Astrocyte (in vitro differentiated cells and primary cell): ENCODE results near the gene POU2F3. TPM values are rescaled to one million over a fixed set of nuclear protein-coding genes. Genes with fewer than 3 reads are reported as not detected.
"Not testable (repeated sequence)": the region's sequence is repeated elsewhere in the genome, so short reads cannot be mapped to it uniquely, and the experiment has no call there.

Source experiments
- DNase-seq: peaks from one replicate; pipeline ENCODE4 v3.0.0-alpha.2; 2010; ENCODE audit warnings: low read depth
- FAIRE-seq: peaks from 2 replicates; lab custom pipeline; 2011; peaks lifted over from hg19 to GRCh38; lab: Jason Lieb, UNC
- H2AFZ ChIP-seq: 2 replicates; pipeline ENCODE4 v1.6.0; 2012; ENCODE audit warnings: low read depth, low read length, inconsistent platforms
- H3K27ac ChIP-seq: 2 replicates; pipeline ENCODE4 v1.5.1; 2011; ENCODE audit warnings: low read depth, low read length, inconsistent platforms
- H3K27me3 ChIP-seq: 2 replicates; pipeline ENCODE4 v1.6.0; 2011; ENCODE audit warnings: low read length, inconsistent platforms; ENCODE audit not compliant: insufficient read depth
- H3K36me3 ChIP-seq: 2 replicates; pipeline ENCODE4 v1.5.1; 2011; ENCODE audit warnings: low read length, inconsistent platforms; ENCODE audit not compliant: insufficient read depth
- H3K4me1 ChIP-seq: 2 replicates; pipeline ENCODE4 v1.5.1; 2011; ENCODE audit warnings: low read length, inconsistent platforms; ENCODE audit not compliant: insufficient read depth
- H3K4me2 ChIP-seq: 2 replicates; pipeline ENCODE4 v1.6.0; 2012; ENCODE audit warnings: low read length, inconsistent platforms
- H3K4me3 ChIP-seq: 2 replicates; pipeline ENCODE4 v1.5.1; 2011; ENCODE audit warnings: low read depth, mild to moderate bottlenecking, low read length, inconsistent platforms; ENCODE audit not compliant: insufficient read depth
- H3K79me2 ChIP-seq: 2 replicates; pipeline ENCODE4 v1.6.0; 2012; ENCODE audit warnings: mild to moderate bottlenecking, low read length, inconsistent platforms; ENCODE audit not compliant: insufficient read depth
- H3K9ac ChIP-seq: 2 replicates; pipeline ENCODE4 v1.6.0; 2012; ENCODE audit warnings: mild to moderate bottlenecking, low read length, inconsistent platforms
- H3K9me3 ChIP-seq: 2 replicates; pipeline ENCODE4 v1.5.1; 2012; ENCODE audit warnings: low read depth, mild to moderate bottlenecking, low read length, inconsistent platforms; ENCODE audit not compliant: insufficient read depth
- H4K20me1 ChIP-seq: 2 replicates; pipeline ENCODE4 v1.6.0; 2012; ENCODE audit warnings: low read length, inconsistent platforms; ENCODE audit not compliant: insufficient read depth
- H3K27ac Mint-ChIP-seq: one replicate; pipeline ENCODE4 v1.8.0; 2021; ENCODE audit warnings: mild to moderate bottlenecking, mixed read lengths; ENCODE audit not compliant: unreplicated experiment
- H3K27me3 Mint-ChIP-seq: one replicate; pipeline ENCODE4 v1.8.0; 2021; ENCODE audit warnings: low read depth, mixed read lengths; ENCODE audit not compliant: unreplicated experiment
- H3K36me3 Mint-ChIP-seq: one replicate; pipeline ENCODE4 v1.8.0; 2021; ENCODE audit warnings: low read depth, mixed read lengths; ENCODE audit not compliant: unreplicated experiment
- H3K4me1 Mint-ChIP-seq: one replicate; pipeline ENCODE4 v1.8.0; 2021; ENCODE audit warnings: low read depth, mixed read lengths; ENCODE audit not compliant: unreplicated experiment
- H3K4me3 Mint-ChIP-seq: one replicate; pipeline ENCODE4 v1.8.0; 2021; ENCODE audit warnings: mild to moderate bottlenecking, moderate library complexity, mixed read lengths; ENCODE audit not compliant: unreplicated experiment
- H3K9me3 Mint-ChIP-seq: one replicate; pipeline ENCODE4 v1.8.0; 2021; ENCODE audit warnings: mild to moderate bottlenecking, mixed read lengths; ENCODE audit not compliant: unreplicated experiment
- EZH2 ChIP-seq: IDR thresholded peaks from 2 replicates; pipeline ENCODE4 v1.6.1; 2012; ENCODE audit warnings: mild to moderate bottlenecking, low read length, inconsistent platforms; ENCODE audit not compliant: insufficient read depth
- total RNA-seq: library from RNA; stranded (reverse); gene quantifications from 2 replicates; pipeline ENCODE4 v1.2.1, GENCODE V29; 2021
- TF ChIP-seq, protein P1 (sequence below): IDR thresholded peaks from 2 replicates; pipeline ENCODE4 v1.5.1; 2011; ENCODE audit warnings: low read depth, mild to moderate bottlenecking, inconsistent platforms, low read length, moderate library complexity; ENCODE audit not compliant: insufficient read depth

Gene POU2F3
- total RNA-seq, 1 donor from 2014 or later, result 0.20 TPM

DNA sequence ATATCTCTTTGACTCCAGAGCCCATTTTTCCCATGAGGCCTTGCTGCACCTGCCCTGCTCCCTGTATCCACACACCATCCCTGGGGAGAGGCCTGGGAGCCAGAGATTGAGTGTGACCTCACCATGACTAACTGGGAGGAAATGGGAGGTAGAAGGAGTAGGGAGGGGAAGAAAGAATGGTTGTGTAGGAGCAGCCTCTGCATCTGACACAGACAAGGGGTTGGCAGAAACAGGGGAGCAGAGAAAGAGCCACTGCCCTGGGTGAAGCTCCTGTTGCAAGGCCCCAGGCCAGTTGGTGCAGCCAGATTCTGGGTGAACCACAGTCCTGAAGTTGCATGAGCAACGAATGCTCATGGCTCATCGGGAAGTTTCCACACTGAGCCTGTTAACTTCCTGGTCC, 32.4 kb downstream of the POU2F3 start:
- Histone ChIP-seq H3K9me3 (no peaks in the 10 kb centered on the region), H3K9ac (no peak overlapping the region), H2AFZ (peak overlapping the region; percentile 1), H3K36me3 (no peaks in the 10 kb centered on the region), H3K4me2 (peak overlapping the region; percentile 46), H3K27ac (no peak overlapping the region), H4K20me1 (no peaks in the 10 kb centered on the region), H3K4me1 (peaks cover 5% of the 10 kb centered on the region), H3K79me2 (no peaks in the 10 kb centered on the region), H3K4me3 (no peak overlapping the region), H3K27me3 (peaks cover 18% of the 10 kb centered on the region)
- DNase-seq (peak; percentile 37), FAIRE-seq (peak; percentile 70)
- TF ChIP-seq EZH2, result no peak
- TF ChIP-seq, protein P1, sequence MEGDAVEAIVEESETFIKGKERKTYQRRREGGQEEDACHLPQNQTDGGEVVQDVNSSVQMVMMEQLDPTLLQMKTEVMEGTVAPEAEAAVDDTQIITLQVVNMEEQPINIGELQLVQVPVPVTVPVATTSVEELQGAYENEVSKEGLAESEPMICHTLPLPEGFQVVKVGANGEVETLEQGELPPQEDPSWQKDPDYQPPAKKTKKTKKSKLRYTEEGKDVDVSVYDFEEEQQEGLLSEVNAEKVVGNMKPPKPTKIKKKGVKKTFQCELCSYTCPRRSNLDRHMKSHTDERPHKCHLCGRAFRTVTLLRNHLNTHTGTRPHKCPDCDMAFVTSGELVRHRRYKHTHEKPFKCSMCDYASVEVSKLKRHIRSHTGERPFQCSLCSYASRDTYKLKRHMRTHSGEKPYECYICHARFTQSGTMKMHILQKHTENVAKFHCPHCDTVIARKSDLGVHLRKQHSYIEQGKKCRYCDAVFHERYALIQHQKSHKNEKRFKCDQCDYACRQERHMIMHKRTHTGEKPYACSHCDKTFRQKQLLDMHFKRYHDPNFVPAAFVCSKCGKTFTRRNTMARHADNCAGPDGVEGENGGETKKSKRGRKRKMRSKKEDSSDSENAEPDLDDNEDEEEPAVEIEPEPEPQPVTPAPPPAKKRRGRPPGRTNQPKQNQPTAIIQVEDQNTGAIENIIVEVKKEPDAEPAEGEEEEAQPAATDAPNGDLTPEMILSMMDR, result no peak
- Mint-ChIP-seq H3K4me1 (peaks cover 17% of the 10 kb centered on the region), H3K9me3 (peaks cover 6% of the 10 kb centered on the region), H3K4me3 (no peak overlapping the region), H3K27ac (no peak overlapping the region), H3K36me3 (peaks cover 3% of the 10 kb centered on the region), H3K27me3 (peaks cover 23% of the 10 kb centered on the region)

DNA sequence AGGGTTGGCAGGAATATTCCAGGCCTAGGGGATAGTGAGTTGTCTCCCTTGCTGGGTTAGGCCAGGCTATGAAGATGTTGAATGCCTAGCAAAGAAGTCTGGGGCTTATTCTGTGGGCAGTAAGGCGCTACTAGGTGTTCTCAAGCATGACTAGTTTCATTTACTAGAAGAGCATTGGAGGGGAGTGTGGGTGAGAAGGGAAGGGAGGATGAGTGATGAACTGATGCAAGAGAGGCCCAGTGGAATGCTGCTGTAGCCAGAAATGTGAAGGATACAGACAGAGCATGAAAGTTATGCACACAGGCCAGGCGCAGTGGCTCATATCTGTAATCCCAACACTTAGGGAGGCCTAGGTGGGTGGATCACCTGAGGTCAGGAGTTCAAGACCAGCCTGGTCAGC, 33.5 kb downstream of the POU2F3 start:
- Histone ChIP-seq H3K4me1 (peaks cover 5% of the 10 kb centered on the region), H3K4me2 (no peak overlapping the region), H3K9ac (no peak overlapping the region), H3K36me3 (no peaks in the 10 kb centered on the region), H3K27me3 (peaks cover 15% of the 10 kb centered on the region), H3K27ac (no peak overlapping the region), H3K4me3 (no peak overlapping the region), H2AFZ (no peak overlapping the region), H4K20me1 (no peaks in the 10 kb centered on the region), H3K9me3 (no peaks in the 10 kb centered on the region), H3K79me2 (no peaks in the 10 kb centered on the region)
- FAIRE-seq (no peak), DNase-seq (peak; percentile 3)
- Mint-ChIP-seq H3K27me3 (peaks cover 20% of the 10 kb centered on the region), H3K4me3 (no peak overlapping the region), H3K27ac (no peak overlapping the region), H3K9me3 (peaks cover 6% of the 10 kb centered on the region), H3K36me3 (peaks cover 3% of the 10 kb centered on the region), H3K4me1 (peaks cover 17% of the 10 kb centered on the region)
- TF ChIP-seq EZH2, result no peak
- TF ChIP-seq, protein P1, result no peak

DNA sequence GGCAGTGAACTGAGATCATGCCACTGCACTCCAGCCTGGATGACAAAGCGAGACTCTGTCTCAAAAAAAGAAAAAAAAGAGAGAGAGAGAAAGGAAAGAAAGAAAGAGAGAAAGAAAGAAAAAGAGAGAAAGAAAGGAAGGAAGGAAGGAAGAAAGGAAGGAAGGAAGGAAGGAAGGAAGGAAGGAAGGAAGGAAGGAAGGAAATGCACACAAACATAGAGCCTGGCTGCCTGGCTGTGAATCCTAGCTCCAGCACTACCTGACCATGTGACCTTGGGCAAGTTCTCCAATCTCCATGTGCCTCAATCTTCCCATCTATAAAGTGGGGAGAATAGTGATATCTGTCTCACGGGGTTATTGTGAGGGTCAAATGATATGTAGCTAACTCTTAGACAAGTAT, 34.0 kb downstream of the POU2F3 start:
- H4K20me1 ChIP-seq, H3K4me1 ChIP-seq, H3K4me3 Mint-ChIP-seq, H3K9me3 ChIP-seq, H3K36me3 Mint-ChIP-seq, H2AFZ ChIP-seq, DNase-seq, H3K36me3 ChIP-seq, H3K4me3 ChIP-seq, H3K9me3 Mint-ChIP-seq, H3K79me2 ChIP-seq, H3K27ac Mint-ChIP-seq, H3K9ac ChIP-seq, FAIRE-seq, H3K4me2 ChIP-seq, H3K27ac ChIP-seq: not testable (repeated sequence)
- peaks cover 17% of the 10 kb centered on the region for H3K4me1 Mint-ChIP-seq
- H3K27me3 Mint-ChIP-seq, result peaks cover 17% of the 10 kb centered on the region
- peaks cover 14% of the 10 kb centered on the region for H3K27me3 ChIP-seq
